ENCODE measurements around the gene NDFIP2.
A peak's percentile ranks its signal among the peaks of the same experiment; 100 is the strongest.
"Not testable (repeated sequence)": the region's sequence is repeated elsewhere in the genome, so short reads cannot be mapped to it uniquely, and the experiment has no call there.

The NDFIP2 gene

DNA sequence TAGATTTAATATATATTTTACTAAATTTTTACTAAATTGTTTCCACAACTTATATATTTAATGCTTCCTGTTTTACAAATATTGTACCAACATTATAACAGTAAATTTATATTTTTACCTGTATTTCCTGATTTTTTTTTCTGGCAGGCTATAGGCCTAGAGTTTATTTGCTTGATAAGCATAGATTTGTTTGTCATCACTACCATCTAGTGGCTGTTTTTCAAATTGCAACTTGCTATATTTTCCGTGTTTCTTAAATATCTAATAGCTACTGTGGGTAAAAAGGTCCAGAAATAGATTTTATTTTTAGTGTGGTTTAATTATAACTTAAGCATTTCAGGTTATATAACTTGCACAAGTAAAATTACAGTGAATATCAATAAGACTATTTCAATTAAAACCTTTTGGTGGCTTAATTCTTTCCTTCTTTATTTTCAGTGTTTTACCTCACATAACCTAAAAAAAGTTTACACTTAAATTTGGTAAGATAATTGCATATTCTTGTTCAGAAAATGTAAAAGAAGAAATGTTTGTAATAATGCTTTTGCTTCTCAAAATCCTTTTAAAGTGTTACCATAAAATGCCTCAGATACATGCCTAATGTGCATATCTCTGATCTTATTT is 60.6 kb downstream of the NDFIP2 start:
- peak; percentile 68 for DNase-seq

DNA sequence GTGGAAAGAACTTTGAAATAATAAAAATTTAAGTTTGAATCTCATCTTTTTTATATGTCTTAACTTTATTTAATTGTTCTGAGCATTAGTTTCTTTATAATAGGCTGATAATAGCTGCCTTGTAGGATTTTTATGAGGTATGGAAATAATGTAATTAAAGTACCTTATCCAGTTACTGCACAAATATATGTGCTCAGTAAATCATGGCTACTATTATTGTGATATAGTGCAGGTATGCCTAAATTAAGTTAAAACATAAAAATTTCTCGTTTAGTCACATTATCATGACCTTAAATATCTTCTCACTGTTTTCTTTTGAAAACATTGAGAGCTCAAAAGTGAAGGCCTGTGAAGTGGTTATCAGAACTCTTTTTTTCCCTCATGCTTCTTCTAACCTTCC is 62.9 kb downstream of the NDFIP2 start:
- DNase-seq, result no peak

DNA sequence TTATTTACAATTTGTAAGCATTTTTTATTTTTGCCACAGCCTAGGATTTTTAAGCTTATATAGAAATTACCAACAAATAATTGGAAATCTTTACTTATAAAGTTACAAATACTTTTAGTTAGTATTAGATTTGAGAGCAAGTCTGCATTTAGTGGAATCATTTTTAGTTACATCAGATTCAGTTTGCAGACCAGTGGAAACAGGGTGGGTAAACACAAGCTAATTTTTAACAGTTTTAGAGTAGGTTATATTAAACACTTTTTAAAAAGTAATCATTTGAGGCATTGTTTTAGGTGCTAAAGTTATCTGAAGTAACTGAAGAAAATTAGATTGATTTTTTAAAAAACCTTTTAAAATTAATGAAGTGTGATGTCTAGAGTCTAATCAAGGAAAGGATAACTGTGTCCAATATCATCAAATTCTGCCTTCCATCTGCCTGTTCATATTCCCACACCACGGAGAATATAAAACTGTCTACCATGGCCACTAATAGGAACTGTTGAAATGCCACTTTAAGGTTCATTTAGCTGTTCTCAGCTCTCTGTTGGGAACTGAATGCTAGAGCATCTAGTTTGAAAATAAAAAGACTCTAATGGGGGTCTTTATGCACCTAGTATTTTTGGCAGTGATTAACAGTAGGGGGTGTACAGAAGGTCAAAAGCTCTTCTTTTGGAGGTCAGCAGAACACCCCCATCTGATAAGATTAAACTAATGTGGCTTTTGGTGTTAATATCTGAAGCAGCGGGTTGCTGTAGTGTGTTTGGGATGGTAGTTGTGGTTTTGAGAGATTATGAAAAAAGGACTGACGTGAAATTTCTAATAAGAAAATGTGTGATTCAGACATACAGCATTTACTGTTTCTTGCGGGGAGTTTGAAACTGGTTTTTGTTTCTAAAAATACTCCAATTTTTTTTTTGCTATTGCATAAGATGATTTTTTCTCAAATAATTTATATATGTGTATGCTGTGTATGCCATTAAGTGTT is 66.5 kb downstream of the NDFIP2 start:
- DNase-seq, result no peak

GRCh38 chr13:79548902-79549301 is 67.9 kb downstream of the NDFIP2 start:
- no peak for DNase-seq

GRCh38 chr13:79549355-79550106 is 68.6 kb downstream of the NDFIP2 start:
- no peak for DNase-seq

DNA sequence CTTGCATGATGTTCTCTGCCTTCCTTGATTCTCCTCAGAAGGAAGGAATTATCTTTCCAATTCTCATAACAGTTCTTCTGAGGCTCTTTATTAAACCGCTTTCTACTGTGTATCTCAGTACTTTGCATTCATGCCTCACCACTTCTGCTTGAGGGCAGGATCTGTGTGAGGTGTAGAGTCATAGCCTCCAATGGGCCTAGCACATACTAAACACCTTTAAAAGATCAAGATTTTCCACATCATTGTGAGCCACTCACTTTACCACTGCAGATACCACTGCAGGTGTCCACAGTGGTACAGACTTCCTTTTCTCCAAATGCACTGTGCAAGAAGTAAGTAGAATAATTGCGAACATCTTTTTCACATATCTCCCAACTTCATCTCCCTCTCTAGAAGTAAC is 76.7 kb downstream of the NDFIP2 start:
- no peak for DNase-seq

DNA sequence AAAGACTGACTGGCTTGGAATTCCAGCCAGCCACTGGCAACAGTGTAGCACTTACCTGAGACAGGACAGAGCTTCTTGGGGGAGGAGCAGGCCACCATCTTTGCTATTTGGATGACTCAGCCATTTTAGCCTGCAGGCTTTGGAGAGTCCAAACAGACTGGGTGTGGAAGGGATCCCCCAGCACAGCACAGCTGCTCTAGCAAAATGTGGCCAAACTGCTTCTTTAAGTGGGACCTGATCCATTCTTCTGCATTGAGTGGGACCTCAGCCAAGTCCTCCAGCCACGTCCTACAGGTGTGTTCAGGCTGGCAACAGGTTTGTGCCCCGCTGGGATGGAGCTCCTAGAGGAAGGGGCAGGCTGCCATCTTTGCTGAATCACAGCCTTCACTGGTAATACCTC is 80.0 kb downstream of the NDFIP2 start:
- no peak for DNase-seq

DNA sequence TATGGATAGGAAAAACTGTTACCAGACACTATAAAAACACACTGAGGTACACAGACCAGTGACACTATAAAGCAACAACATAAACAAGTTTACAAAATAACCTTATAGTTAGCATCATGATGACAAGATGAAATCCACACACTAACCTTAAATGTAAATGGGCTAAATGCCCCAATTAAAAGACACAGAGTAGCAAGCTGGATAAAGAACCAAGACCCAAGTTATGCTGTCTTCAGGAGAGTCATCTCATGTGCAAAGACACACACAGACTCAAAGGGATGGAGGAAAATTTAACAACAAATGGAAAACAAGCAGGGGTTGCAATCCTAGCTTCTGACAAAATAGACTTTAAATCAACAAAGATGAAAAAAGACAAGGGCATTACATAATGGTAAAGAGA is 81.6 kb downstream of the NDFIP2 start:
- no peak for DNase-seq

- no peak for DNase-seq
Observed at GRCh38 chr13:79566118-79566517, 85.2 kb downstream of the NDFIP2 start.

GRCh38 chr13:79571147-79571546 is 90.2 kb downstream of the NDFIP2 start:
- DNase-seq, result no peak

DNA sequence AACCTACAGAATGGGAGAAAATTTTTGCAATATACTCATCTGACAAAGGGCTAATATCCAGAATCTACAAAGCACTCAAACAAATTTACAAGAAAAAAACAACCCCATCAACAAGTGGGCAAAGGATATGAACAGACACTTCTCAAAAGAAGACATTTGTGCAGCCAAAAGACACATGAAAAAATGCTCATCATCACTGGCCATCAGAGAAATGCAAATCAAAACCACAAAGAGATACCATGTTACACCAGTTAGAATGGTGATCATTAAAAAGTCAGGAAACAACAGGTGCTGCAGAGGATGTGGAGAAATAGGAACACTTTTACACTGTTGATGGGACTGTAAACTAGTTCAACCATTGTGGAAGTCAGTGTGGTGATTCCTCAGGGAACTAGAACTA is 92.9 kb downstream of the NDFIP2 start:
- not testable (repeated sequence) for DNase-seq

DNA sequence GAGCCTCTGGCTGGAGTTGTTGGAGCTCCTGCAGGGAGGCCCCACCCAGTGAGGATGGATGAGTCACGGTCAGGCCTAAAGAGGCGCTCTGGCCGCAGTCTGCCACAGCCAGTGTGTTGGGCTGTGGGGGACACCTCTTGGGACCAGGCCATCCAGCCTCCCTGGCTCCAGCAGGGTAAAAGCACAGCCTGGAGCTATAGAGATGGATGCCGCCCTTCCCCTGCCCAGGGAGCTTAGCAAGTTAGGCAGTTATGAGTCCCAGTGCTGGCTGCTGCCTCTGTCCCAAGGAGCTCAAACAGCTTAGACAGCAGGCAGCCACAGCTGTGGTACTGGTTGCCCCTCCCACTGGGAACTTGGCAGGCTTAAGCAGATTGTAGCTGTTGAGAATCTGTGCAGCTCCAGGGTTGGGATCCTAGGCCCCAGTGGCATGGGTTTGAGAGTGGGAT is 100.9 kb downstream of the NDFIP2 start:
- DNase-seq, result no peak

DNA sequence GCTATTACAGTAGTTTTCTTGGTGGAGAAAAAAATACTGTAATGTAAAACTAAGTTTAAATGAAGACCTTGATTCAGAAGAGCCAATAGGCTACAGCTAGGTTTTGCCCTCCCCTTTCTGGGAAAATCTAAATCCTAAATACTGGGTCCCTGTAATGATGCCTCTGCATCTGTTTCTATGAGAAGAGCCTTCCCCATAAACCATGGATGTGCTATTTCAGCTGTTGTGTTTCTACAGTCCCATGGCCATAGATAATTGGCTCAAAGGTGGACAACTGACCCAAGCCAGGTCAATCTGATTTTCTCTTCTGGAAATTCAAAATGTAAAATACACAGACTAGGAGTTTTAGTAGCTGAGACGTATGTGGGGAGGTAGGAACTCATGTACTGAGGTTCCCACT is 101.9 kb downstream of the NDFIP2 start:
- DNase-seq, result no peak

DNA sequence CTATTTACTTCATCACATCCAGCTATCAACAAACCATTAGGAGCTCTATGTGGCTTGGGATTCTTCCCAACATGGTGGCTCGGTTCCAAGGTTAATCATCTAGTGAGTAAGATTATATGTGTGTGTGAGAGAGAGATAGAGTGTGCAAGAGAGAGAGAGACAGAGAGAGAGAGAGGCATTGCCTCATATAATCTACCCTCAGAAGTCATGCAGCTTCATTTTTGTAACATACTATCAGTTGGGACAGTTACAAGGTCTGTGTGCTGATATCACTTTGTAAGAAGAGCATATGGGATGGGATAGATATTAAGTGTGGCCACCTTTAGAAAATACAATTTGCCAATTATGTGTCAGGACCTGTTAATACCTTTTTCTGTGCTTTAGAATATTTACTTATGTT is 104.1 kb downstream of the NDFIP2 start:
- DNase-seq, result no peak

DNA sequence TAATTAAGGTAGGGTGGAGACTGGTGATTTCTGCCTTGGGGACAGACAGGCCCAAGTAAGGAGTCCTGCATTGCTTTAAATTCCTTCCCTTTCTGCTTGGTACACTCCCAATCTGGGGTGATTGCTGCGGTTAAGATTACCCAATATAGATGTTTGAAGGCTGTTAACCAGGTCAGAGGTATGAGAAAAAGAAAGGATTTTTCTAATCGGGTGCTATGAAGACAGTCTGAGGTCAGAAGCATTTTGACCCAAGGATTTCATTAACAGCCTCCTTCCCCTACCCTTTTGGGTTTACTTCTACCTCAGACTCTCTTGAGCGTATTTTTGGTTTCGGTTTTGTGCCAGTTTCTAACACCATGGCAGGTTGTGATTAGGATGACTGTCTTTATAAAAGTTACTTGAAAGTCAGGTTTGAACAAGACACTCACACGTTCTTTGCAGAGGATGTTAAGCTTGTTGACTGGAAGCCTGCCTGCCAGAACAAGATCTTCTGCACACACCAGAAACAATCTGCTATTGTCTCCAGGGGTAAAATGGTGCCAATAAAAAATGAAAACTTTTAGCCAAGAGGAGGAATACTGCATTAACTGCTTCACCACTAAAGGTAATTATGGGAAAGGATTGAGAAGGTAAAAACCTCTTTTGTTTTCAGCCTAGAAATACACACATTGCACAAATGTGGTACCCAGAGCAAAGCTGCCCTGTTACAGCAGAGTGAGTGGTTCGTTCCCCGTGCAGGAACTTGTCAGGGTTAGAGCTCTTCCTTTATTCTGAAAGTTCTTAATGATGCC is 108.8 kb downstream of the NDFIP2 start:
- no peak for DNase-seq

DNA sequence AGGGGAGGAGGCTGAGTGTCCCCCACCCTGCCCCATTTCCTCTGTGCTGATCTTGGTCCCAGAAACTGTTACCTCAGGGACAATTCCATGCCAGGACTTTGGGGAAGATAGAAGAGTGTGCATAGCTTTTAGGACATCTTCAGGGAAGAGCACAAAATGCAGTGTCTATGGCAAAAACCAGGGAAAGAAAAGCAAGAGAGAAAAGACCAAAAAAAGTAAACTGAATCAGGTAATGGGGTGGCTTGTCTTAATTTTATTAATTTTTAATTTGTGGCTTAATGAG is 109.4 kb downstream of the NDFIP2 start:
- DNase-seq, result no peak

GRCh38 chr13:79591493-79591892 is 110.5 kb downstream of the NDFIP2 start:
- DNase-seq, result no peak

- no peak for DNase-seq
Observed at GRCh38 chr13:79593121-79593520, 112.2 kb downstream of the NDFIP2 start.

- no peak for DNase-seq
Observed at GRCh38 chr13:79593641-79594275, 112.8 kb downstream of the NDFIP2 start.

DNA sequence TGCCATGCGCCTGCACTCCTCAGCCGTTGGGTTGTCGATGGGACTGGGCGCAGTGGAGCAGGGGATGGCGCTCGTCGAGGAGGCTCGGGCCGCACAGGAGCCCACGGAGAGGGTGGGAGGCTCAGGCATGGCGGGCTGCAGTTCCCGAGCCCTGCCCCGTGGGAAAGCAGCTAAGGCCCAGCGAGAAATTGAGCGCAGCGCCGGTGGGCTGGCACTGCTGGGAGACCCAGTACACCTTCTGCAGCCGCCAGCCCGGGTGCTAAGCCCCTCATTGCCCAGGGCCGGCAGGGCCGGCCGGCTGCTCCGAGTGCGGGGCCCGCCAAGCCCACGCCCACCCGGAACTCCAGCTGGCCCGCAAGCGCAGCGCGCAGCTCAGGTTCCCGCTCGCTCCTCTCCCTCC is 119.2 kb downstream of the NDFIP2 start:
- not testable (repeated sequence) for DNase-seq

DNA sequence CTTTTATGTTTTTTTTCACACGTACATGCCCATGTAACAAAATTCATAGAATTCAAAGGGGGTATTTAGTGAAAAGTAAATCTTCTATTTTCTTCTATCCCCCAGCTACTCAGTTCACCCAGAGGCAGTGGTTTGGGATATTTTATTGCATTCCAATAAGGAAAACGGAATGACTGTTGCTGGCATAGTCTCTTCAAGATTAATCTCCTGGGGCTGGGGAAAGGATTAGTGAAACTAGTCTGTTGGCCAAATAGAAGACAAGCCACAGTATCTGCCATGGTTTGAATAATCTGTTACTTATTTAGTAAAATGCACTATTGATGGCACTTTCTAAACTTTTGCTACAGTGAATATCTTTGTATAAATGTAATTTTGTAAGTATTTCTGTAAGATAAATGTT is 122.0 kb downstream of the NDFIP2 start:
- DNase-seq, result no peak

- no peak for DNase-seq
Observed at GRCh38 chr13:79604752-79605151, 123.8 kb downstream of the NDFIP2 start.
